K562 (cell line): Measurements from ENCODE around the gene NEK1. TPM values are rescaled to one million over a fixed set of nuclear protein-coding genes. Genes with fewer than 3 reads are reported as not detected.

Source experiments
- ATAC-seq: fragments of 200-7000 bp; cut with Tn5 transposase; 3 replicates; pipeline ENCODE4 v1.9.1; 2020; ENCODE audit warnings: moderate library complexity
- BruUV-seq: library from RNA; stranded (reverse); fragments of 400-500 nt; replicated peaks from 2 replicates; lab custom pipeline; 2021; lab: Mats Ljungman, UMichigan
- CTCF ChIA-PET: fragments of 300-600 bp; formaldehyde crosslinking; extraction: SDS; loops from one replicate; lab custom pipeline; 2021; ENCODE audit warnings: low intra/inter-chr PET ratio; lab: Yijun Ruan, JAX
- POLR2A ChIA-PET: fragments of 300-600, 350-650 bp; sonication (Branson Sonifier 250); formaldehyde crosslinking; extraction: SDS; loops from one replicate; lab custom pipeline; 2021; ENCODE audit warnings: antibody characterized with exemption, inconsistent platforms; lab: Yijun Ruan, JAX
- DNase-seq, 4 experiments: peaks; one replicate each; pipeline versions ENCODE4 v3.0.0 to v3.0.0-alpha.2; 2011 to 2018; ENCODE audit warnings: low spot score in 3 of 4, mixed read lengths in 3 of 4; ENCODE audit errors: extremely low read depth in 1 of 4
- FAIRE-seq: peaks from 2 replicates; lab custom pipeline; 2011; peaks lifted over from hg19 to GRCh38; lab: Jason Lieb, UNC
- H2AFZ ChIP-seq: 2 replicates; pipeline ENCODE4 v1.6.0; 2011; ENCODE audit warnings: low read depth, low read length, control low read depth, inconsistent platforms
- H3K27ac ChIP-seq: fragments of 200-600 bp; 3 replicates; pipeline ENCODE4 v1.8.0; 2011; ENCODE audit warnings: low read depth, mild to moderate bottlenecking, control low read depth, inconsistent platforms, low read length, moderate library complexity, mixed read lengths; ENCODE audit errors: extremely low read depth
- H3K27me3 ChIP-seq, 2 experiments: fragments of 300-600 bp in 1 of 2; 2 replicates in 1 of 2; 3 replicates in 1 of 2; pipeline versions ENCODE4 v1.6.0 to v1.8.0; 2011; ENCODE audit warnings: inconsistent platforms in 2 of 2, low read length in 2 of 2, mild to moderate bottlenecking in 1 of 2, mixed read lengths in 1 of 2, moderate library complexity in 1 of 2; ENCODE audit not compliant: control insufficient read depth in 2 of 2, insufficient read depth in 2 of 2
- H3K36me3 ChIP-seq: fragments of 300-600 bp; 3 replicates; pipeline ENCODE4 v1.8.0; 2011; ENCODE audit warnings: mild to moderate bottlenecking, low read length, inconsistent platforms; ENCODE audit not compliant: control insufficient read depth, insufficient read depth
- H3K4me1 ChIP-seq, 2 experiments: fragments of 200-600 bp in 1 of 2; replicated peaks in 1 of 2; 2 replicates in 1 of 2; 3 replicates in 1 of 2; pipeline versions ENCODE4 v1.5.1 to v1.8.0; 2011; ENCODE audit warnings: inconsistent platforms in 2 of 2, low read length in 2 of 2, mild to moderate bottlenecking in 1 of 2, mixed read lengths in 1 of 2, moderate library complexity in 1 of 2; ENCODE audit not compliant: control insufficient read depth in 2 of 2, insufficient read depth in 2 of 2
- H3K4me2 ChIP-seq: 2 replicates; pipeline ENCODE4 v1.6.1; 2011; ENCODE audit warnings: low read length, control low read depth, inconsistent platforms, mixed read lengths; ENCODE audit not compliant: insufficient read depth
- H3K4me3 ChIP-seq: fragments of 200-600 bp; sonication (generic), shearing (Covaris generic); 2 replicates; pipeline ENCODE4 v1.5.1; 2016; ENCODE audit warnings: control low read depth, inconsistent platforms
- H3K79me2 ChIP-seq: fragments of 200-600 bp; 3 replicates; pipeline ENCODE4 v1.8.0; 2011; ENCODE audit warnings: low read length, inconsistent platforms; ENCODE audit not compliant: control insufficient read depth, insufficient read depth
- H3K9ac ChIP-seq, 2 experiments: 2 replicates each; pipeline versions ENCODE4 v1.6.0 to v1.6.1; 2011; ENCODE audit warnings: low read depth in 2 of 2, low read length in 2 of 2, control low read depth in 1 of 2, inconsistent platforms in 1 of 2, mild to moderate bottlenecking in 1 of 2, mixed read lengths in 1 of 2; ENCODE audit not compliant: insufficient read depth in 1 of 2
- H3K9me1 ChIP-seq: one replicate; pipeline ENCODE4 v1.6.0; 2011; ENCODE audit warnings: inconsistent platforms, mild to moderate bottlenecking, low read length, moderate library complexity; ENCODE audit not compliant: control insufficient read depth, insufficient read depth
- H3K9me3 ChIP-seq: replicated peaks from 2 replicates; pipeline ENCODE4 v1.5.1; 2011; ENCODE audit warnings: low read depth, low read length, inconsistent platforms; ENCODE audit not compliant: control insufficient read depth, insufficient read depth
- H4K20me1 ChIP-seq: replicated peaks from 2 replicates; pipeline ENCODE4 v1.6.1; 2011; ENCODE audit warnings: low read length, inconsistent platforms, mixed read lengths; ENCODE audit not compliant: control insufficient read depth, insufficient read depth
- CBX3 ChIP-seq, 2 experiments: IDR thresholded peaks; 1 replicate in 1 of 2; 2 replicates in 1 of 2; pipeline ENCODE4 v1.6.1; 2012; ENCODE audit warnings: inconsistent platforms in 2 of 2, low read length in 2 of 2, borderline replicate concordance in 1 of 2, control low read depth in 1 of 2
- CC2D1A ChIP-seq: fragments of 450-650 bp; IDR thresholded peaks from 2 replicates; pipeline ENCODE4 v1.6.1; 2017; ENCODE audit warnings: mild to moderate bottlenecking
- CEBPZ ChIP-seq: fragments of 150-350 bp; IDR thresholded peaks from 2 replicates; pipeline ENCODE4 v1.6.1; 2014; ENCODE audit warnings: low read depth, mild to moderate bottlenecking, low read length, borderline replicate concordance
- CXXC5 ChIP-seq: fragments of 250-450 bp; sonication (Bioruptor Pico); IDR thresholded peaks from 2 replicates; pipeline ENCODE4 v1.8.0; 2022; ENCODE audit warnings: inconsistent platforms, mild to moderate bottlenecking, moderate library complexity
- DDX20 ChIP-seq: fragments of 450-650 bp; IDR thresholded peaks from 2 replicates; pipeline ENCODE4 v1.6.1; 2016; ENCODE audit warnings: missing genetic modification characterization, low read depth, mild to moderate bottlenecking, missing compliant biosample characterization, moderate library complexity
- FUS ChIP-seq: fragments of 200-400 bp; formaldehyde crosslinking; optimal IDR thresholded peaks from 2 replicates; pipeline ENCODE3; 2017; ENCODE audit warnings: low read depth, low read length
- GABPA ChIP-seq: fragments of 200-800 bp; sonication (Bioruptor generic); conservative IDR thresholded peaks from 2 replicates; pipeline ENCODE4 v1.6.1; 2016; ENCODE audit warnings: low read depth, missing genetic modification characterization, missing compliant biosample characterization
- KAT7 ChIP-seq: sonication (generic); formaldehyde crosslinking; IDR thresholded peaks from 2 replicates; pipeline ENCODE4 v1.8.0; 2022; ENCODE audit warnings: missing genetic modification reagents, mild to moderate bottlenecking, borderline replicate concordance
- MIER1 ChIP-seq: fragments of 450-650 bp; IDR thresholded peaks from 2 replicates; pipeline ENCODE4 v1.6.1; 2016; ENCODE audit warnings: antibody characterized with exemption, mild to moderate bottlenecking, low read depth
- PATZ1 ChIP-seq: fragments of 250-450 bp; sonication (Bioruptor Pico); IDR thresholded peaks from 2 replicates; pipeline ENCODE4 v1.5.0; 2020; ENCODE audit warnings: mild to moderate bottlenecking, borderline replicate concordance
- TARDBP ChIP-seq: fragments of 450-650 bp; IDR thresholded peaks from 2 replicates; pipeline ENCODE4 v1.6.1; 2016
- TCF3 ChIP-seq: sonication (generic); formaldehyde crosslinking; IDR thresholded peaks from 2 replicates; pipeline ENCODE4 v1.4.0; 2020; ENCODE audit warnings: mild to moderate bottlenecking, missing genetic modification reagents
- TRIM28 ChIP-seq: fragments of 450-650 bp; IDR thresholded peaks from 2 replicates; pipeline ENCODE4 v1.6.1; 2017
- ZBTB1 ChIP-seq: sonication (generic); formaldehyde crosslinking; IDR thresholded peaks from 2 replicates; pipeline ENCODE4 v1.8.1; 2023; ENCODE audit warnings: missing genetic modification reagents, low read depth, mild to moderate bottlenecking, borderline replicate concordance
- ZNF780A ChIP-seq: fragments of 250-450 bp; sonication (Bioruptor Pico); IDR thresholded peaks from 2 replicates; pipeline ENCODE4 v1.5.0; 2021; ENCODE audit warnings: mild to moderate bottlenecking
- WGBS: fragments of 100-300 bp; shearing (Covaris generic); methylation state at CpG from one replicate; pipeline ENCODE4 v1.1.6; 2016; ENCODE audit warnings: low coverage, mixed read lengths; ENCODE audit not compliant: insufficient coverage; ENCODE audit errors: missing lambda C conversion rate; 5-methylcytosine and 5-hydroxymethylcytosine counted together
- in situ Hi-C: fragments of 300-500 bp; cut with MboI; formaldehyde crosslinking; loops from 4 replicates; pipeline ENCODE4 v1.15.0; 2018; ENCODE audit warnings: inconsistent platforms, mixed read lengths
- intact Hi-C: fragments of 100-400 bp; cut with micrococcal nuclease; formaldehyde crosslinking; loops from 2 replicates; pipeline ENCODE4 v1.14.2; 2022
- polyA plus RNA-seq, 8 experiments: library from polyadenylated mRNA; depleted of rRNA in 4 of 8; stranded (reverse) in 5 of 8; unstranded in 3 of 8; fragments of >200 nt; fragmentation: Nextera tagmentation in 2 of 8; fragmentation: Illumina TruSeq in 1 of 8; extraction: Ambion mirVana in 2 of 8; extraction: Trizol in 1 of 8; gene quantifications; 2 replicates each; pipeline versions ENCODE4 v1.2.1 to v1.2.3, GENCODE V29; 2011 to 2014; ENCODE audit warnings: inconsistent platforms in 1 of 8, missing spikeins in 1 of 8
- total RNA-seq, 7 experiments: library from RNA; depleted of rRNA in 6 of 7; stranded (reverse); fragments of >200 nt in 6 of 7; fragmentation: Illumina TruSeq in 2 of 7; extraction: Trizol in 2 of 7; gene quantifications; 2 replicates each; pipeline versions ENCODE4 v1.2.1 to v1.2.3, GENCODE V29; 2011 to 2021; ENCODE audit warnings: low replicate concordance in 1 of 7
- TF ChIP-seq, protein P1 (sequence below), 2 experiments: fragments of 250-450 bp in 1 of 2; fragments of 450-650 bp in 1 of 2; sonication (Bioruptor Pico) in 1 of 2; IDR thresholded peaks; 2 replicates each; pipeline versions ENCODE4 v1.6.1 to v1.8.0; 2016 to 2021; ENCODE audit warnings: mild to moderate bottlenecking in 2 of 2, moderate library complexity in 2 of 2, missing compliant biosample characterization in 1 of 2, missing genetic modification characterization in 1 of 2
- TF ChIP-seq, protein P2 (sequence below): sonication (generic); formaldehyde crosslinking; IDR thresholded peaks from 2 replicates; pipeline ENCODE4 v1.8.1; 2022; ENCODE audit warnings: missing genetic modification reagents

Gene NEK1
- total and polyA plus RNA-seq, 9 of the 15 experiments (the other 6 are each of a cell fraction or from before 2014, with no cell fraction given), result 6.2 to 15.7 (median 10.3) TPM

- FAIRE-seq (no peak), DNase-seq (no peak), ATAC-seq (no peak)
- Histone ChIP-seq H3K79me2 (no peaks in the 10 kb centered on the region), H3K4me3 (no peak overlapping the region), H3K27ac (no peak overlapping the region), H3K4me2 (no peak overlapping the region), H3K4me1 (no peaks in the 10 kb centered on the region), H3K27me3 (no peaks in the 10 kb centered on the region), H3K9ac (no peak overlapping the region), H4K20me1 (no peaks in the 10 kb centered on the region), H3K36me3 (no peaks in the 10 kb centered on the region), H3K9me3 (no peaks in the 10 kb centered on the region), H3K9me1 (no peaks in the 10 kb centered on the region), H2AFZ (no peak overlapping the region)
- in situ Hi-C loops (no loop called here), intact Hi-C loops (no loop called here)
- ChIA-PET POLR2A (no interaction called here), CTCF (no interaction called here)
- 63% methylated on average over 4 of the region's 4 CpGs for WGBS
- BruUV-seq, result no TSS peak
- TF ChIP-seq FUS, result no peak
- no peak for TF ChIP-seq CBX3 (IDR thresholded peaks at IDR 0.05; ENCODE audit: borderline replicate concordance in 1 of 2, low read length in 2 of 2)
- TF ChIP-seq CC2D1A, result no peak
- no peak for TF ChIP-seq MIER1
- TF ChIP-seq DDX20, result no peak
- TF ChIP-seq, protein P1, sequence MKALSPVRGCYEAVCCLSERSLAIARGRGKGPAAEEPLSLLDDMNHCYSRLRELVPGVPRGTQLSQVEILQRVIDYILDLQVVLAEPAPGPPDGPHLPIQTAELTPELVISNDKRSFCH (CRISPR knock-in tag; IDR thresholded peaks at IDR 0.05), result no peak
- TF ChIP-seq, protein P1 (tag; IDR thresholded peaks at IDR 0.05), result no peak
- TF ChIP-seq TCF3 (CRISPR knock-in tag), result no peak
- no peak for TF ChIP-seq GABPA (tag)
- TF ChIP-seq CXXC5 (CRISPR knock-in tag), result no peak
- no peak for TF ChIP-seq KAT7 (CRISPR knock-in tag)
- no peak for TF ChIP-seq TARDBP
- TF ChIP-seq ZNF780A (CRISPR knock-in tag), result no peak
- TF ChIP-seq PATZ1 (CRISPR knock-in tag), result no peak
- TF ChIP-seq, protein P2, sequence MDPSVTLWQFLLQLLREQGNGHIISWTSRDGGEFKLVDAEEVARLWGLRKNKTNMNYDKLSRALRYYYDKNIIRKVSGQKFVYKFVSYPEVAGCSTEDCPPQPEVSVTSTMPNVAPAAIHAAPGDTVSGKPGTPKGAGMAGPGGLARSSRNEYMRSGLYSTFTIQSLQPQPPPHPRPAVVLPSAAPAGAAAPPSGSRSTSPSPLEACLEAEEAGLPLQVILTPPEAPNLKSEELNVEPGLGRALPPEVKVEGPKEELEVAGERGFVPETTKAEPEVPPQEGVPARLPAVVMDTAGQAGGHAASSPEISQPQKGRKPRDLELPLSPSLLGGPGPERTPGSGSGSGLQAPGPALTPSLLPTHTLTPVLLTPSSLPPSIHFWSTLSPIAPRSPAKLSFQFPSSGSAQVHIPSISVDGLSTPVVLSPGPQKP (CRISPR knock-in tag), result no peak
- no peak for TF ChIP-seq ZBTB1
- no peak for TF ChIP-seq TRIM28
- TF ChIP-seq CEBPZ, result no peak
Measured at GRCh38 chr4:169446824-169447223, 165.6 kb downstream of the NEK1 start.
